ENCODE results near the gene TLE4. TPM values are rescaled to one million over a fixed set of nuclear protein-coding genes. Genes with fewer than 3 reads are reported as not detected.

TLE4 gene
- total and polyA plus RNA-seq, 8 donors: 21.6 to 38.3 (median 33.8) TPM

DNA sequence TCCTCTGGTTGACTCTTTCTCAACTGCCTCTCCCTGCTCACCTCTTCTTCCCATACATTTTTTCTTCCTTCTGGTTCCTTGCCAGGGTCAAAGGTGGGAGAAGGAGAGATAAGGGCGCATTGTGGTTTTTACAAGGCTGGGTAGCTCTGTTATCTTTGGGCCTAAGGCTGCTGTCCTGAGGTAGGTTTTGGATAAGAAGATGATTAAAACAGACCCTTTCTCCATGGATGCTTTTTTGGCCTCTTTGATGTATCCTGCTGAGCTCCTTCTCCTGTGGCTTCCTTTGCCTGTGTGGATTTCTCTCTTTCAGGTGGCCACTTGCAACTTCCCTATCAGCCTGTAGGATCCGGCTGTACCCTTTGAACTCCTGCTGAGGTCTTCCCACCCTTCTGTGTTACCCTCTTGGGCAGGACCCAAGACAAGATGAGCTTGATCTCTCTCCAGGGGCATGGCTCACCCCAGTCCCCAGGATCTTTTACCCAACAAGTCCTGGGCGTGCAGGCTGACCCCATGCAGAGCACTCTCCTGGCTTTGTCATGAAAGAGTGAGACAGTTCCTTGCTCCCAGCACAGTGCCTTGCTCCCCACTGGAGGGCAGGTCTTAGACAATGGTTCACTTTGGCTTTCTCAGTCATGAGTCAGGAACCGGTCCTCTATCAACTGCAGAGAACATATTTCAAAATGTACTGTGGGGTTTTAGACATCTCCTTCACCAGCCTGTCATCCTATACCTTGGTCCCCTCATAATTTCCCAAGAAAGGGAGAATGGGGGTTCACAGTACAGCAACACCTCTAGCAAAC is 197.9 kb downstream of the TLE4 start:
- DNase-seq (no peak), ATAC-seq (no peak)
- H3K36me3 ChIP-seq: no peaks in the 10 kb centered on the region
- no peaks in the 10 kb centered on the region for H3K9me3 ChIP-seq
- no peaks in the 10 kb centered on the region for H3K4me1 ChIP-seq
- no peak overlapping the region for H3K27ac ChIP-seq
- TF ChIP-seq, protein P1, sequence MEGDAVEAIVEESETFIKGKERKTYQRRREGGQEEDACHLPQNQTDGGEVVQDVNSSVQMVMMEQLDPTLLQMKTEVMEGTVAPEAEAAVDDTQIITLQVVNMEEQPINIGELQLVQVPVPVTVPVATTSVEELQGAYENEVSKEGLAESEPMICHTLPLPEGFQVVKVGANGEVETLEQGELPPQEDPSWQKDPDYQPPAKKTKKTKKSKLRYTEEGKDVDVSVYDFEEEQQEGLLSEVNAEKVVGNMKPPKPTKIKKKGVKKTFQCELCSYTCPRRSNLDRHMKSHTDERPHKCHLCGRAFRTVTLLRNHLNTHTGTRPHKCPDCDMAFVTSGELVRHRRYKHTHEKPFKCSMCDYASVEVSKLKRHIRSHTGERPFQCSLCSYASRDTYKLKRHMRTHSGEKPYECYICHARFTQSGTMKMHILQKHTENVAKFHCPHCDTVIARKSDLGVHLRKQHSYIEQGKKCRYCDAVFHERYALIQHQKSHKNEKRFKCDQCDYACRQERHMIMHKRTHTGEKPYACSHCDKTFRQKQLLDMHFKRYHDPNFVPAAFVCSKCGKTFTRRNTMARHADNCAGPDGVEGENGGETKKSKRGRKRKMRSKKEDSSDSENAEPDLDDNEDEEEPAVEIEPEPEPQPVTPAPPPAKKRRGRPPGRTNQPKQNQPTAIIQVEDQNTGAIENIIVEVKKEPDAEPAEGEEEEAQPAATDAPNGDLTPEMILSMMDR (IDR thresholded peaks at IDR 0.05): no peak
- no peaks in the 10 kb centered on the region for H3K27me3 ChIP-seq
- H3K4me3 ChIP-seq: no peak overlapping the region
- intact Hi-C loops (cut with DNase I): no loop called here

DNA sequence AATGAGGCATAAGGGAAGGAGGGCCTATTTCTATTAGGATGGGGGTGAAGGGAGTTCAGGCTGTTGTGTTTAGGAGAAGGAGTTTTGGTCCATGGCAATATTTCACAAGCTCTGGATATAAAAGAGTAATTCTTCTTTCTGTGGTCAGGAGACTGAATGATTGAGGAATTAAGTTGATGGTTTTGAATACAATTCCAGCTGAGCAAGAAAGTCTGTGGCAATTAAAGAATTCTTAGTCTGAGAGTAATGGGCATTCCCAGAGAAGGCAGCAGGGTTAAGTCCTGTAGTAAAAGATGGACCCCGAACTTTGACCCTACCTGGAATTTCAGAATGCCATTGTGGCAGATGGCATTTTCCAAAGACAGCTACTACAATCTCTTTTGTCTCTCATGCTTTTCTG is 202.6 kb downstream of the TLE4 start:
- no peaks in the 10 kb centered on the region for H3K36me3 ChIP-seq
- TF ChIP-seq, protein P1 (IDR thresholded peaks at IDR 0.05): no peak
- H3K27ac ChIP-seq: no peak overlapping the region
- no peaks in the 10 kb centered on the region for H3K27me3 ChIP-seq
- DNase-seq (no peak), ATAC-seq (no peak)
- intact Hi-C loops (cut with DNase I): no loop called here
- no peaks in the 10 kb centered on the region for H3K9me3 ChIP-seq
- H3K4me1 ChIP-seq: no peaks in the 10 kb centered on the region
- H3K4me3 ChIP-seq: no peak overlapping the region
